HepG2 (cell line): ENCODE data around the gene LRRC4C. TPM values are rescaled to one million over a fixed set of nuclear protein-coding genes. Genes with fewer than 3 reads are reported as not detected.

Source experiments
- ATAC-seq: fragments of 200-7000 bp; cut with Tn5 transposase; 3 replicates; pipeline ENCODE4 v1.9.1; 2020; ENCODE audit warnings: mild to moderate bottlenecking, moderate library complexity
- BruUV-seq: library from RNA; stranded (reverse); fragments of 400-500 nt; replicated peaks from 2 replicates; lab custom pipeline; 2021; lab: Mats Ljungman, UMichigan
- CTCF ChIA-PET: fragments of 300-600 bp; formaldehyde crosslinking; extraction: SDS; loops from one replicate; lab custom pipeline; 2021; ENCODE audit warnings: low total read pairs, inconsistent platforms, low intra/inter-chr PET ratio; lab: Yijun Ruan, JAX
- POLR2A ChIA-PET: fragments of 350-600 bp; sonication (Branson Sonifier 250); formaldehyde crosslinking; loops from one replicate; lab custom pipeline; 2020; ENCODE audit warnings: antibody characterized with exemption, inconsistent platforms; lab: Yijun Ruan, JAX
- DNase-seq: peaks from one replicate; pipeline ENCODE4 v3.0.0-alpha.2; 2015; ENCODE audit warnings: low spot score
- FAIRE-seq: peaks from 3 replicates; lab custom pipeline; 2011; peaks lifted over from hg19 to GRCh38; lab: Jason Lieb, UNC
- H2AFZ ChIP-seq: one replicate; pipeline ENCODE4 v1.6.1; 2011; ENCODE audit warnings: low read length, inconsistent platforms
- H3K27ac ChIP-seq: fragments of 300-600 bp; 3 replicates; pipeline ENCODE4 v1.8.0; 2011; ENCODE audit warnings: mixed run types, mild to moderate bottlenecking, mixed read lengths, low read length, inconsistent platforms; ENCODE audit not compliant: insufficient read depth; ENCODE audit errors: extremely low read length
- H3K27me3 ChIP-seq, 2 experiments: fragments of 200-600 bp in 1 of 2; 2 replicates in 1 of 2; 3 replicates in 1 of 2; pipeline versions ENCODE4 v1.6.0 to v1.8.0; 2011; ENCODE audit warnings: low read length in 2 of 2, mild to moderate bottlenecking in 2 of 2, moderate library complexity in 2 of 2, inconsistent platforms in 1 of 2; ENCODE audit not compliant: insufficient read depth in 2 of 2, control insufficient read depth in 1 of 2
- H3K36me3 ChIP-seq, 2 experiments: fragments of 200-600 bp in 1 of 2; replicated peaks in 1 of 2; 2 replicates in 1 of 2; 3 replicates in 1 of 2; pipeline versions ENCODE4 v1.5.1 to v1.8.0; 2011; ENCODE audit warnings: low read length in 2 of 2, inconsistent platforms in 1 of 2; ENCODE audit not compliant: insufficient read depth in 2 of 2, control insufficient read depth in 1 of 2
- H3K4me1 ChIP-seq: 2 replicates; pipeline ENCODE4 v1.5.1; 2012; ENCODE audit warnings: low read length, inconsistent platforms; ENCODE audit not compliant: insufficient read depth
- H3K4me2 ChIP-seq: 2 replicates; pipeline ENCODE4 v1.6.0; 2011; ENCODE audit warnings: low read depth, low read length, inconsistent platforms
- H3K4me3 ChIP-seq, 3 experiments: fragments of 200-600 bp in 1 of 3; sonication (generic), shearing (Covaris generic) in 1 of 3; replicated peaks in 1 of 3; 2 replicates each; pipeline ENCODE4 v1.5.1; 2011 to 2016; ENCODE audit warnings: low read length in 3 of 3, inconsistent platforms in 2 of 3, low read depth in 2 of 3, mild to moderate bottlenecking in 2 of 3, control low read depth in 1 of 3, mixed read lengths in 1 of 3; ENCODE audit not compliant: insufficient read depth in 1 of 3
- H3K79me2 ChIP-seq: one replicate; pipeline ENCODE4 v1.6.1; 2011; ENCODE audit warnings: low read length, inconsistent platforms; ENCODE audit not compliant: insufficient read depth
- H3K9ac ChIP-seq: 2 replicates; pipeline ENCODE4 v1.6.0; 2011; ENCODE audit warnings: mild to moderate bottlenecking, low read depth, low read length, inconsistent platforms; ENCODE audit not compliant: insufficient read depth
- H3K9me3 ChIP-seq: 2 replicates; pipeline ENCODE4 v1.5.1; 2012; ENCODE audit warnings: mild to moderate bottlenecking, low read length
- H4K20me1 ChIP-seq: 2 replicates; pipeline ENCODE4 v1.6.0; 2011; ENCODE audit warnings: inconsistent platforms, mild to moderate bottlenecking, low read length, moderate library complexity; ENCODE audit not compliant: insufficient read depth
- CREB3 ChIP-seq: sonication (generic); formaldehyde crosslinking; IDR thresholded peaks from 2 replicates; pipeline ENCODE4 v1.5.0; 2020; ENCODE audit warnings: missing genetic modification reagents
- PBX2 ChIP-seq: IDR thresholded peaks from 2 replicates; pipeline ENCODE4 v1.6.1; 2016; ENCODE audit warnings: control low read depth
- REXO4 ChIP-seq: sonication (generic); formaldehyde crosslinking; IDR thresholded peaks from 2 replicates; pipeline ENCODE4 v1.8.0; 2022; ENCODE audit warnings: missing genetic modification reagents, mild to moderate bottlenecking, borderline replicate concordance
- TMF1 ChIP-seq: sonication (generic); formaldehyde crosslinking; IDR thresholded peaks from 2 replicates; pipeline ENCODE4 v1.8.1; 2022; ENCODE audit warnings: low read depth, missing genetic modification reagents
- TRAFD1 ChIP-seq: sonication (generic); formaldehyde crosslinking; IDR thresholded peaks from 2 replicates; pipeline ENCODE4 v1.5.1; 2020; ENCODE audit warnings: missing genetic modification reagents, mild to moderate bottlenecking, borderline replicate concordance
- WGBS: methylation state at CpG from one replicate; pipeline ENCODE4 v1.1.6; 2017; ENCODE audit warnings: low lambda C conversion rate; 5-methylcytosine and 5-hydroxymethylcytosine counted together
- in situ Hi-C: cut with HindIII; loops from 2 replicates; pipeline ENCODE4 v1.10.0; 2017; ENCODE audit warnings: low pct_unique_long_range_greater_than_20kb; ENCODE audit not compliant: extremely low pct_ligation_motif_present
- intact Hi-C: fragments of 100-400 bp; cut with micrococcal nuclease; formaldehyde crosslinking; loops from one replicate; pipeline ENCODE4 v1.10.0; 2022; ENCODE audit not compliant: unreplicated experiment
- polyA plus RNA-seq, 8 experiments: library from polyadenylated mRNA; depleted of rRNA in 3 of 8; stranded (reverse) in 7 of 8; unstranded in 1 of 8; fragments of >200 nt; fragmentation: Illumina TruSeq in 4 of 8; extraction: Trizol in 4 of 8; gene quantifications; 2 replicates each; pipeline versions ENCODE4 v1.2.1 to v1.2.3, GENCODE V29; 2011 to 2016; ENCODE audit warnings: low read depth in 4 of 8, missing spikeins in 1 of 8, mixed read lengths in 1 of 8; ENCODE audit not compliant: insufficient read depth in 1 of 8
- total RNA-seq, 5 experiments: library from RNA; depleted of rRNA; stranded (reverse); fragments of >200 nt; fragmentation: Illumina TruSeq; extraction: Trizol; gene quantifications; 2 replicates each; pipeline ENCODE4 v1.2.3, GENCODE V29; 2016; ENCODE audit warnings: low read depth in 1 of 5

LRRC4C gene
- total and polyA plus RNA-seq, 2 of the 13 experiments (the other 11 are each of a cell fraction or from before 2014, with no cell fraction given): not detected

GRCh38 chr11:40975076-40975475 lies 484.4 kb downstream of the LRRC4C start:
- Histone ChIP-seq H3K79me2 (no peaks in the 10 kb centered on the region), H3K27me3 (no peaks in the 10 kb centered on the region), H3K4me3 (no peak overlapping the region), H3K36me3 (no peaks in the 10 kb centered on the region), H2AFZ (no peak overlapping the region), H3K4me1 (no peaks in the 10 kb centered on the region), H3K27ac (no peak overlapping the region), H4K20me1 (no peaks in the 10 kb centered on the region), H3K9me3 (peaks cover 77% of the 10 kb centered on the region), H3K4me2 (no peak overlapping the region), H3K9ac (no peak overlapping the region)
- in situ Hi-C loops (no loop called here), intact Hi-C loops (no loop called here)
- TF ChIP-seq CREB3 (CRISPR knock-in tag) (no peak), REXO4 (CRISPR knock-in tag) (no peak), PBX2 (CRISPR knock-in tag) (no peak)
- DNase-seq: no peak
- WGBS: 50% methylated on average over 2 of the region's 2 CpGs
- no peak for FAIRE-seq
- no TSS peak for BruUV-seq
- no peak for ATAC-seq
- ChIA-PET CTCF (no interaction called here), POLR2A (no interaction called here)

- Histone ChIP-seq H3K9me3 (peaks cover 78% of the 10 kb centered on the region), H3K9ac (no peak overlapping the region), H4K20me1 (no peaks in the 10 kb centered on the region), H3K27ac (no peak overlapping the region), H3K36me3 (no peaks in the 10 kb centered on the region), H3K79me2 (no peaks in the 10 kb centered on the region), H3K4me1 (no peaks in the 10 kb centered on the region), H3K4me2 (no peak overlapping the region), H3K4me3 (no peak overlapping the region), H2AFZ (no peak overlapping the region), H3K27me3 (no peaks in the 10 kb centered on the region)
- ATAC-seq (no peak), DNase-seq (no peak), FAIRE-seq (no peak)
- intact Hi-C loops: no loop called here
- POLR2A ChIA-PET: no interaction called here
- no peak for TF ChIP-seq TRAFD1 (CRISPR knock-in tag)
- TF ChIP-seq TMF1 (CRISPR knock-in tag): no peak
- no TSS peak for BruUV-seq
- in situ Hi-C loops: no loop called here
- 17% methylated on average over 3 of the region's 3 CpGs for WGBS
- CTCF ChIA-PET: no interaction called here
Observed at GRCh38 chr11:40974186-40974795, 485.2 kb downstream of the LRRC4C start.
